Keratinocyte (primary cell): ENCODE results near the gene KLK3. TPM values are rescaled to one million over a fixed set of nuclear protein-coding genes. Genes with fewer than 3 reads are reported as not detected.

Experiments used
- DNase-seq: peaks from one replicate; pipeline ENCODE4 v3.0.0-alpha.2; 2011; ENCODE audit warnings: low read depth, missing footprints, low spot score
- FAIRE-seq: peaks from 2 replicates; lab custom pipeline; 2011; peaks lifted over from hg19 to GRCh38; lab: Jason Lieb, UNC
- H2AFZ ChIP-seq: 2 replicates; pipeline ENCODE4 v1.6.0; 2012; ENCODE audit warnings: low read length, control low read depth, inconsistent platforms; ENCODE audit not compliant: control insufficient read depth
- H3K27ac ChIP-seq: 2 replicates; pipeline ENCODE4 v1.5.1; 2011; ENCODE audit warnings: low read length; ENCODE audit not compliant: control insufficient read depth, insufficient read depth
- H3K27me3 ChIP-seq: 3 replicates; pipeline ENCODE4 v1.6.0; 2011; ENCODE audit warnings: low read length; ENCODE audit not compliant: control insufficient read depth, insufficient read depth; ENCODE audit errors: extremely low read depth
- H3K36me3 ChIP-seq, 2 experiments: 2 replicates in 1 of 2; 3 replicates in 1 of 2; pipeline ENCODE4 v1.5.1; 2011; ENCODE audit warnings: low read length in 2 of 2, mild to moderate bottlenecking in 1 of 2; ENCODE audit not compliant: control insufficient read depth in 2 of 2, insufficient read depth in 2 of 2; ENCODE audit errors: extremely low read depth in 1 of 2
- H3K4me1 ChIP-seq: 3 replicates; pipeline ENCODE4 v1.5.1; 2011; ENCODE audit warnings: low read length; ENCODE audit not compliant: control insufficient read depth, insufficient read depth; ENCODE audit errors: extremely low read depth
- H3K4me2 ChIP-seq: 3 replicates; pipeline ENCODE4 v1.6.0; 2011; ENCODE audit warnings: low read depth, low read length; ENCODE audit not compliant: control insufficient read depth, insufficient read depth; ENCODE audit errors: extremely low read depth
- H3K4me3 ChIP-seq, 3 experiments: fragments of 200-600 bp in 1 of 3; sonication (generic) in 1 of 3; 2 replicates in 2 of 3; 3 replicates in 1 of 3; pipeline ENCODE4 v1.5.1; 2011 to 2016; ENCODE audit warnings: low read length in 3 of 3, mild to moderate bottlenecking in 3 of 3, control low read depth in 2 of 3, inconsistent platforms in 1 of 3, low read depth in 1 of 3, mixed read lengths in 1 of 3, mixed run types in 1 of 3, moderate library complexity in 1 of 3; ENCODE audit not compliant: control insufficient read depth in 2 of 3, insufficient read depth in 2 of 3; ENCODE audit errors: extremely low read depth in 1 of 3
- H3K79me2 ChIP-seq: 2 replicates; pipeline ENCODE4 v1.6.0; 2012; ENCODE audit warnings: low read length; ENCODE audit not compliant: control insufficient read depth, insufficient read depth
- H3K9ac ChIP-seq: 3 replicates; pipeline ENCODE4 v1.6.0; 2011; ENCODE audit warnings: low read length; ENCODE audit not compliant: control insufficient read depth, insufficient read depth; ENCODE audit errors: extremely low read depth
- H3K9me1 ChIP-seq: 3 replicates; pipeline ENCODE4 v1.6.0; 2011; ENCODE audit warnings: low read length; ENCODE audit not compliant: control insufficient read depth, insufficient read depth; ENCODE audit errors: extremely low read depth
- H3K9me3 ChIP-seq: 2 replicates; pipeline ENCODE4 v1.5.1; 2012; ENCODE audit warnings: low read depth, low read length; ENCODE audit not compliant: control insufficient read depth
- H4K20me1 ChIP-seq: 3 replicates; pipeline ENCODE4 v1.6.0; 2011; ENCODE audit warnings: low read length; ENCODE audit not compliant: control insufficient read depth, insufficient read depth; ENCODE audit errors: extremely low read depth
- CTCF ChIP-seq, 3 experiments: IDR thresholded peaks in 1 of 3; conservative IDR thresholded peaks in 1 of 3; optimal IDR thresholded peaks in 1 of 3; 2 replicates in 2 of 3; 3 replicates in 1 of 3; pipeline versions ENCODE3 to v1.5.1; 2011; ENCODE audit warnings: low read length in 3 of 3, mild to moderate bottlenecking in 3 of 3, moderate library complexity in 2 of 3, control low read depth in 1 of 3, inconsistent platforms in 1 of 3; ENCODE audit not compliant: insufficient read depth in 2 of 3; ENCODE audit errors: extremely low read depth in 1 of 3
- EZH2 ChIP-seq: IDR thresholded peaks from one replicate; pipeline ENCODE4 v1.6.1; 2012; ENCODE audit warnings: inconsistent platforms, mild to moderate bottlenecking, low read length, moderate library complexity
- dilution Hi-C: fragments of 300-500 bp; cut with MboI; formaldehyde crosslinking; loops from one replicate; pipeline ENCODE4 v1.7.0; 2020; ENCODE audit warnings: low sequenced_read_pairs; ENCODE audit not compliant: extremely low pct_ligation_motif_present
- polyA plus RNA-seq, 5 experiments: library from polyadenylated mRNA; depleted of rRNA in 3 of 5; stranded (reverse) in 3 of 5; stranded (forward) in 1 of 5; unstranded in 1 of 5; fragments of >200 nt; gene quantifications; 1 replicate in 1 of 5; 2 replicates in 3 of 5; 3 replicates in 1 of 5; pipeline versions ENCODE4 v1.2.1 to v1.2.3, GENCODE V29; 2011 to 2012; ENCODE audit warnings: missing spikeins in 2 of 5, low read depth in 1 of 5, low replicate concordance in 1 of 5

Gene KLK3
- polyA plus RNA-seq, 1 donor (not counting 4 experiments of a cell fraction or from before 2014, with no cell fraction given), result not detected

GRCh38 chr19:50812474-50812873 lies 42.2 kb upstream of the KLK3 start:
- no peak for FAIRE-seq
- H3K9me1 ChIP-seq, result no peaks in the 10 kb centered on the region
- H3K79me2 ChIP-seq, result no peaks in the 10 kb centered on the region
- H3K27ac ChIP-seq, result no peak overlapping the region
- H3K4me2 ChIP-seq, result no peak overlapping the region
- H3K9ac ChIP-seq, result no peak overlapping the region
- dilution Hi-C loops, result no loop called here
- no peaks in the 10 kb centered on the region for H3K36me3 ChIP-seq
- no peak overlapping the region for H2AFZ ChIP-seq
- H3K27me3 ChIP-seq, result no peaks in the 10 kb centered on the region
- peaks cover 4% of the 10 kb centered on the region for H3K4me1 ChIP-seq
- no peaks in the 10 kb centered on the region for H3K9me3 ChIP-seq
- no peaks in the 10 kb centered on the region for H4K20me1 ChIP-seq
- H3K4me3 ChIP-seq, result no peak overlapping the region
- no peak for DNase-seq
- TF ChIP-seq EZH2 (no peak), CTCF (optimal IDR thresholded peaks at IDR 0.05 in 1 of 3, IDR thresholded peaks at IDR 0.05 in 1 of 3, conservative IDR thresholded peaks at IDR 0.05 in 1 of 3; ENCODE audit: extremely low read depth in 1 of 3, insufficient read depth in 2 of 3, low read length in 3 of 3) (no peak)

DNA sequence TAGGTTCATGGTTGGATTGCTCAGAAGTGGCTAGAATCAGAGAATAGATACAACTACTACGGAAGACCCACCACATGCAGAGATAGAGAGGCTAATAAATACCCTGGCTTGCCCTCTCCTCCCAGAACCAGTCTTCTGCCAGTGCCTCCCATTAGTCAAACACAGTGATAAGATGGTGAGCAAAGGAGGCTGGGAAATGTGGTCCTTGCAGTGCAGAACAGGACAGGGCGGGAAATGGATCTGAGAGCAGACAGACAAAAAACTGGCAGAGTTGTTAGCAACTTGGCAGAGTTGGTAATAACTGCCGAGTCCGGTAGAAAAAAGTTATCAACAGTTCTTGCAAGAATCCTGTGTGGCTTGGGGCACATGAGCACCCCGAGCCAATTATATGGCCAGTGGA lies 39.8 kb upstream of the KLK3 start:
- FAIRE-seq (no peak), DNase-seq (no peak)
- H3K4me2 ChIP-seq, result no peak overlapping the region
- peaks cover 6% of the 10 kb centered on the region for H3K4me1 ChIP-seq
- peaks cover 9% of the 10 kb centered on the region for H3K27me3 ChIP-seq
- H3K27ac ChIP-seq, result no peak overlapping the region
- no peak overlapping the region for H3K4me3 ChIP-seq
- no peaks in the 10 kb centered on the region for H3K9me1 ChIP-seq
- H2AFZ ChIP-seq, result no peak overlapping the region
- dilution Hi-C loops, result no loop called here
- H3K9me3 ChIP-seq, result no peaks in the 10 kb centered on the region
- H3K9ac ChIP-seq, result no peak overlapping the region
- no peaks in the 10 kb centered on the region for H3K36me3 ChIP-seq
- H3K79me2 ChIP-seq, result no peaks in the 10 kb centered on the region
- TF ChIP-seq CTCF (optimal IDR thresholded peaks at IDR 0.05 in 1 of 3, IDR thresholded peaks at IDR 0.05 in 1 of 3, conservative IDR thresholded peaks at IDR 0.05 in 1 of 3; ENCODE audit: extremely low read depth in 1 of 3, insufficient read depth in 2 of 3, low read length in 3 of 3) (no peak), EZH2 (no peak)
- no peaks in the 10 kb centered on the region for H4K20me1 ChIP-seq
